Panc1 (cell line): ENCODE results near the gene STAMBP.

Experiments used
- CTCF ChIP-seq: fragments of 450-650 bp; IDR thresholded peaks from 2 replicates; pipeline ENCODE4 v1.5.1; 2017; ENCODE audit warnings: mild to moderate bottlenecking
- POLR2AphosphoS5 ChIP-seq: IDR thresholded peaks from 2 replicates; pipeline ENCODE4 v1.6.1; 2012; ENCODE audit warnings: mild to moderate bottlenecking, low read depth, low read length, moderate library complexity
- REST ChIP-seq, 2 experiments: IDR thresholded peaks; 2 replicates each; pipeline ENCODE4 v1.6.1; 2011 to 2012; ENCODE audit warnings: low read depth in 2 of 2, control low read depth in 1 of 2, low read length in 1 of 2, mild to moderate bottlenecking in 1 of 2, moderate library complexity in 1 of 2; ENCODE audit not compliant: insufficient read depth in 1 of 2
- SIN3A ChIP-seq: IDR thresholded peaks from 2 replicates; pipeline ENCODE4 v1.6.1; 2012; ENCODE audit warnings: low read depth, mild to moderate bottlenecking, low read length, moderate library complexity, borderline replicate concordance; ENCODE audit not compliant: insufficient read depth
- TCF7L2 ChIP-seq: IDR thresholded peaks from 2 replicates; pipeline ENCODE4 v1.6.1; 2011; ENCODE audit warnings: mild to moderate bottlenecking, low read depth, low read length, inconsistent platforms

GRCh38 chr2:73823416-73823815 is 5.3 kb upstream of the STAMBP start:
- no peak for TF ChIP-seq CTCF
- TF ChIP-seq POLR2AphosphoS5 = no peak
- no peak for TF ChIP-seq REST (IDR thresholded peaks at IDR 0.05; ENCODE audit: insufficient read depth in 1 of 2, low read depth in 2 of 2, low read length in 1 of 2)
- no peak for TF ChIP-seq SIN3A
- no peak for TF ChIP-seq TCF7L2
